D341Med (cell line): ENCODE data around the gene CDKAL1.
A peak's percentile ranks its signal among the peaks of the same experiment; 100 is the strongest.

Experiments used
- DNase-seq: peaks from one replicate; pipeline ENCODE4 v3.0.0; 2012; ENCODE audit warnings: low spot score

CDKAL1 gene

GRCh38 chr6:21110684-21111083 lies 576.4 kb downstream of the CDKAL1 start:
- DNase-seq, result no peak

- DNase-seq, result no peak
Observed at GRCh38 chr6:21111093-21111725, 577.0 kb downstream of the CDKAL1 start.

- DNase-seq, result no peak
Observed at GRCh38 chr6:21115111-21115510, 580.9 kb downstream of the CDKAL1 start.

DNA sequence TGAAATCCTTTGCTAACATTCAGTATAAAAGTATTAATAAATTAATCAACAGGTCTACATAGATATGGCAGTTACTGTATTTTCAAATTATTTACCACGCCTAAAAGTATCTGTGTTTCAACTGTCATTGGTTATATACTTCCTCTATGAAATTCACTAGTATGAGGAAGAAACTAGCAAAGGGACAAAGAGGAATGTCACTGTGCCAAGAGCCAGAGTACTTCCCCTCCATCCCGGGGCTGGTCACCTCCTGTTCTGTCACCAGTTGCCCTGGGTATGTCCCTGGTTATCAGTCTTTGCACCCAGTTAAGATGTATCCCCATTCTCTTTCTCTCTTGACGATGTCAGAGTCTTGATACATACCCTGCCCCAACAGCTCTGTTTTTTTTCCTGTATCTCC lies 582.5 kb downstream of the CDKAL1 start:
- no peak for DNase-seq

DNA sequence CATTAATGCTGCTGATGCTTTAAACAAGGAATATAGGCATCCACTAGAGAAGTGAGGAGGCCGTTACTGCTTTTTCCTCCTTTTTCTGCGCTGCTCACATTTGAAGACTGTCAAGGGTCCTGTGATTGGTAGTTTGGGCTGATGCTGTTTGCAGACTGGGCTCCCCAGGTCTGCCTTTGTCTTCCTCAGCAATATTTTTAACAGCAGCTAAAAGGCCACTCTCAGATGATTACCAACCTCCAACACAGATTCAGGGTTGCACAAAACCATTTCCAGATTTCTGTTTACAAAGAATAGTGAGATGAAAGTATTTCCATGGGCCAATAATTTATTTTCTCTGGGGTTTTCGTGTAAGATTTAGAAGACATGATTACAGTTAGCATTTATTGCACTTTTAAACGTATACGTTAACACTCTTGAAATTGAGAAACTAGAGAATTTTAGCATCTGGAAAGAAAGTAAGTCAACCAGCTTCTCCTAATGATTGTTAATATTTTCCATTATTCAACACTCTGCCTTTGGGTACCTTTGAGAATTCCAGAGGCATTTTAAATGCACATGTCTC lies 584.0 kb downstream of the CDKAL1 start:
- no peak for DNase-seq

DNA sequence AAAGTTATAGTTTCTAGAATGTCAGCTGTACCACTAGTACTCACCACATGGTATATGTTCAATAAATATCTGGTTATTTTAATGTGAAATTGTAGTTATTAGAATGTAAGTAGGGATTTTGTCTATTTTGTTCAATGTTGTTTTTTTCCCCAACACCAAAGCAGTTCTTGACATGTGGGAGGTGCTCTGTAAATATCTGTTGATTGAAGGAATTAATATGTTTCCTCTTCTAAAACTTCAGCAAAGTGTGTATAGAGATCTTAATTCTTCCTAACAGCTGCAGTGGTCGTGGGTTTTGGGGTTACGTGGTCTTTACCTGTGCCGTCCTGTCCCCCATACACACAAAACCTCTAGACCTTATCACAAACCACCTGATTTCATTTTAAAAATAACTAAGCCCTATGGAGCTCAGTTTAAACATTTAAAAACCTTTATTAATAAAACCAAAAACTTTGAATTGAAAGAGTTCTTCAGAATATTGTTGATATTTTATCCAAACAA lies 587.4 kb downstream of the CDKAL1 start:
- DNase-seq, result no peak

- no peak for DNase-seq
Observed at GRCh38 chr6:21123507-21124436, 589.5 kb downstream of the CDKAL1 start.

- no peak for DNase-seq
Observed at GRCh38 chr6:21128601-21129000, 594.3 kb downstream of the CDKAL1 start.

GRCh38 chr6:21131406-21131805 lies 597.1 kb downstream of the CDKAL1 start:
- DNase-seq, result no peak

- no peak for DNase-seq
Observed at GRCh38 chr6:21132446-21132845, 598.2 kb downstream of the CDKAL1 start.

DNA sequence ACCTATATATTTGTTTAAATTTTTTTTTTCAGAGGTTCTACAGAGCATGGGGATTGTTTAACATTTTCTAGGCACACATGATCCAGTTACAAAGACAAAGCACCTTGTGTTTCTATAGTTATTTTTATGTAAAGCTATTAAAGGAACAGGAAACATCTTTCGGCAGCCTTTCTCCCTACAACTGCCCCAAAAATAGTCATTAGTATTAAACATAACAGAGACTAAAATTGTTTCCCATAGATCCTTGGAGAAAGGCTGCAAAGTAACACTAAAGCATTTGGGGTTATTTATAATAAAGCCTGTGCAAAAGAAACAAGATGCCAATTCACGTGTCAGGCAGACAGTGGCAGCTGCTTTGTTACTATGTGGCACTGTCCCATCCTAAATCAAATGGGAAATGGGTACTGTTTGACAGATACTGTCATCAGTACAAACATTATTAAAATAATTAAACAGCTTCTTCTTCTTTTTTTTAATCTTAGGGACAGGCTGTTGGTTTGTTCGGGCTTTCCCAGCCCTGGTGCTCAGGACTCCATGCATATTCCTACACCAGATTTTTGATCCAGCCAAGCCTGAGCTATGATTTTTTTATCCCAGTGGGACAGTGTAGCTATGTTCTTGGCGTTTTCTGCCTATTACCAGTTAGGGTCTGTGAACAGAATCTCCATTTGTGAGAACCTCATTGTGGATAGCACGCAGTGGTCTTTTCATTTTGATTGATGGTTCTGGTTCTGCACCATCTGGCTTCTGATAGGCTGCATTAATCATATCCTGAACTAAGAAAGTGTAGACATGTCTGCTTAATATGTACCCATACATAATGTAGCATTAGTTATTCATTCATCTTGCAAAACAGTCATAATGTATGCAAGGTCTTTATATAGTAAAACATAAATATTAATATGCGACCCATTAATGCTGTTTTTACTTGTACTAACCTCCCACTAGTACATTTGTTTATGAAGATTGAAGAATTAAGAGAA lies 598.9 kb downstream of the CDKAL1 start:
- DNase-seq, result peak; percentile 48

- DNase-seq, result peak; percentile 52
Observed at GRCh38 chr6:21133901-21134300, 599.6 kb downstream of the CDKAL1 start.

- DNase-seq, result no peak
Observed at GRCh38 chr6:21134356-21134755, 600.1 kb downstream of the CDKAL1 start.

DNA sequence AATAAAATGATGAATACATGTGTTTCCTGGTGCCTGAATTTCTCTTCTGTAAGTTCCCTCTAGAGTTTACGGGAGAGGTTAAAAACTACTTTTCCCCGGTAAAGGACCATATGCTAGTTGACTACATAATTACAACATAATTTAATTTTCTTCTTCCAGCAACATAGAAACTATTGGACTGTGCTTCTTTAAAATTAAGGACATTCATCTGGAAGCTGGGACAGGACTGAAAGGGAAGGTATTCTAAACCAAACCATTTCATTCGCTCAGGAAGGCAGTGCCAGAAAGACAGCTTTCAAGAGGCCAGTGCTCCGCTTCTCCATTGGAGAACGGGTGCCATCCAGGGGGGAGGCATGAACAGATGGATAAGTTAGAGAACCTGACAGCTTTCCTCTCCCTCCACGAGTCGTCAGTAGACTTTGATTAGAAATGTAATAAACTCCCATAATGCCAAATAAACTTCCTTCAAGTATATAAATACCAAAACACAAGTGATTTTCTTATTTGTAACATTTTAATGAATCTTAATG lies 601.3 kb downstream of the CDKAL1 start:
- DNase-seq, result no peak

- no peak for DNase-seq
Observed at GRCh38 chr6:21137700-21138335, 603.6 kb downstream of the CDKAL1 start.

GRCh38 chr6:21138336-21139069 lies 604.2 kb downstream of the CDKAL1 start:
- DNase-seq, result no peak

- DNase-seq, result no peak
Observed at GRCh38 chr6:21140966-21141365, 606.7 kb downstream of the CDKAL1 start.

- no peak for DNase-seq
Observed at GRCh38 chr6:21141616-21142303, 607.5 kb downstream of the CDKAL1 start.

DNA sequence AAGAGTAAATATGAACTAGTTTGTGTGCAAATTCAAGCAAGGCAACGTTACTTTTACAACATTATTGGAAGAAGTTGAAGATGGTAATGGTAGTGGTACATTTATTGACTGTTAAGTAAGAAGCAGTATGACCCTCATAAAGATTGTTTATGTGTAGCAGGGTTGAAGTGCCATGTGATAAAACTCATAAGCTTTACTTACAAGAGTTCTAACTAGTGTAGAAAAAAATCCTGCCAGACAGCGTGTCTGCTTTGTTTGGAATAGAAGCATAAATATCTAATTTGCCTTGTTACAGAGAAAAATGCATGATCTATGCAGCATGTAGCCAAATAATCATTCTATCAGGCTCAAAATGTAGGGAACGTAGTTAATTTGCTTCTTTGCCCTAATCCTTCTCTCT lies 608.5 kb downstream of the CDKAL1 start:
- no peak for DNase-seq

GRCh38 chr6:21143645-21144044 lies 609.4 kb downstream of the CDKAL1 start:
- DNase-seq, result no peak
